GM10248 (cell line): Measurements from ENCODE around the gene CXCL12.

Experiments used
- CTCF ChIA-PET: fragments of 300-600 bp; sonication (Branson Sonifier 250); formaldehyde crosslinking; extraction: SDS; loops from one replicate; lab custom pipeline; 2021; ENCODE audit warnings: antibody characterized with exemption; lab: Yijun Ruan, JAX
- POLR2A ChIA-PET: fragments of 350-650 bp; sonication (Branson Sonifier 250); formaldehyde crosslinking; extraction: SDS; loops from one replicate; lab custom pipeline; 2020; ENCODE audit warnings: antibody characterized with exemption; lab: Yijun Ruan, JAX
- DNase-seq: peaks from one replicate; pipeline ENCODE4 v3.0.0; 2012; ENCODE audit errors: extremely low spot score
- TF ChIP-seq, protein P1 (sequence below): IDR thresholded peaks from 2 replicates; pipeline ENCODE4 v1.5.1; 2012; ENCODE audit warnings: mild to moderate bottlenecking, low read depth; ENCODE audit errors: extremely low read depth, missing control alignments, control extremely low read depth

Gene CXCL12

DNA sequence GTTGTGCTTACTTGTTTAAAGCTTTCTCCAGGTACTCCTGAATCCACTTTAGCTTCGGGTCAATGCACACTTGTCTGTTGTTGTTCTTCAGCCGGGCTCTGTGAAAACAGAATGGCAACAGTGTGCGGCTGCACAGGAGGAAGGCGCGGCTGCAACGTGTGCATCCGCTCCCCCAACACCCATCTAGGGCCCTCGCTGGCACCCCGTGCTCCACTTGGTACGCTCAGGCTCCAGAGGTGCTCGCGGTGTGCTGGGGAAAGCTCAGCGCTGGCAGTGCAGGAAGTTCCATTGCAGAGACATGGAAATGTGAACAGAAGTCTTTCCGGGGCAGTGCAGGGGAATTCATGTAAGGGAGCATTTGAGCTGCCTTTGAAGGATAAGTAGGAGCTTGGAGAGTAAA is 6.3 kb downstream of the CXCL12 start:
- no peak for DNase-seq
- ChIA-PET CTCF (interaction anchor here (1.0 kb wide), 1 partner anchor 689 kb away, joined by 3 read pairs; no protein-coding TSS in a partner anchor), POLR2A (no interaction called here)
- TF ChIP-seq, protein P1, sequence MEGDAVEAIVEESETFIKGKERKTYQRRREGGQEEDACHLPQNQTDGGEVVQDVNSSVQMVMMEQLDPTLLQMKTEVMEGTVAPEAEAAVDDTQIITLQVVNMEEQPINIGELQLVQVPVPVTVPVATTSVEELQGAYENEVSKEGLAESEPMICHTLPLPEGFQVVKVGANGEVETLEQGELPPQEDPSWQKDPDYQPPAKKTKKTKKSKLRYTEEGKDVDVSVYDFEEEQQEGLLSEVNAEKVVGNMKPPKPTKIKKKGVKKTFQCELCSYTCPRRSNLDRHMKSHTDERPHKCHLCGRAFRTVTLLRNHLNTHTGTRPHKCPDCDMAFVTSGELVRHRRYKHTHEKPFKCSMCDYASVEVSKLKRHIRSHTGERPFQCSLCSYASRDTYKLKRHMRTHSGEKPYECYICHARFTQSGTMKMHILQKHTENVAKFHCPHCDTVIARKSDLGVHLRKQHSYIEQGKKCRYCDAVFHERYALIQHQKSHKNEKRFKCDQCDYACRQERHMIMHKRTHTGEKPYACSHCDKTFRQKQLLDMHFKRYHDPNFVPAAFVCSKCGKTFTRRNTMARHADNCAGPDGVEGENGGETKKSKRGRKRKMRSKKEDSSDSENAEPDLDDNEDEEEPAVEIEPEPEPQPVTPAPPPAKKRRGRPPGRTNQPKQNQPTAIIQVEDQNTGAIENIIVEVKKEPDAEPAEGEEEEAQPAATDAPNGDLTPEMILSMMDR, result no peak

DNA sequence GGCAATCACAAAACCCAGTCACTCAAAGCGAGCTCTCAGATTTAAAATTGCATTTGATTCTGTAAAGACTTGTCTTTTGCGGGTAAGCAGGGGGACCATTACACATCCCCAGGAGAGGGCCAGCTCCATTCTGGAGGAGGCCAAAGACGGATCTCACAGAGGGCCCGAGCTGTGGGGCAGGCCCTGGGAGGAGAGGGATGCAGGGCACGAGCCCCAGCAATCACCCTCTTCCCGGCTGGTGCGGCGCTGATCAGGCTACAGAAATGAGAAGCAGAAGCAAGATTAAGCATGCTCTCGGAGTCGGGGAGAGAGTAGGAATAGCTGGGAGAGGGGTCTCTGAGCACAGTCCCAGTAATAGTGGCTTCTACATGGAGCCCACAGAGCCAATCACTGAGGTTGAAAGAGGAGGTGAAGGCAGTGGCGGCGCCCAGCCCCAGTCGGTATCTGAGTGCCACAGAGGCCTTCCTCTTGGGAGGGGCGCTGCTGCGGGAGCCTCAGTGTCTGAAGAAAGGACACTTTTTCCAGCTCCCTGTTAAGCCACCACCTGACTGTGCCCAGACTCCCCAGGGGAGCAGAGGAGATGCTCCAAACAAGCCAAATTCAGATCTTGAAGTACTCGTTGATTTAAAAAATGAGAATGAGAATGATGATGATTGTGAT is 7.1 kb downstream of the CXCL12 start:
- ChIA-PET CTCF (interaction anchor here (0.8 to 2.1 kb wide), 7 partner anchors 8 to 705 kb away, joined by 3 to 6 read pairs (median 3); no protein-coding TSS in a partner anchor), POLR2A (no interaction called here)
- TF ChIP-seq, protein P1, result no peak
- no peak for DNase-seq

DNA sequence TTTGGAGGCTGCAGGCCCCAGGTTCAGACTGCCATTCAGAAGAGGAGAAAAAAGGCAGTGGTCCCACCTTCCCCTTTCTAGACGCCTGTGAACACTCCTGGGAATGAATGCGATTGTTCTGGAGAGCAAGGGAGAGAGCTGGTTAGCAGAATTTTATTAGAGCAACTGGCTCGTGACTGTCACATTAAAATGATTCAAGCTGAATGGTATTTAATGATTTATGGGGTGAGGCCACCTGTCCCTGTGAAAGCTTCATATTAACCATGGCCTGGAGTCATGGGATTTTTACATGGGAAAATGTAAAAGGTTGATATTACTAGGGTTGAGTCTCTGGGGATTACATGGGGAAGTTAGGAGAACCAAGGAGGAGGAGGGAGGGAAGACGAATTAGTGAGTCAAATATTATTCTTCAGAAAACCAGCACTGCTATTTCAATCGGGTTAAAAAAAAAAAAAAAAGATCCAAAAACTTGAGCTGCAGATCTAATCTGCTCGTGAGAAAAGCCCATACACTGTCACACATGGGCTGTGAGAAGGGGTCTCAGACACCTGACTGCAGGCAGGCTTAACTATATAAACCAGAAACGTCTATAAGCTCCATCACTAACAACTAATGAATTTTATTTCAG is 8.3 kb downstream of the CXCL12 start:
- ChIA-PET CTCF (interaction anchor here (0.8 to 2.1 kb wide), 7 partner anchors 9 to 704 kb away, joined by 3 to 6 read pairs (median 3); no protein-coding TSS in a partner anchor), POLR2A (no interaction called here)
- TF ChIP-seq, protein P1, result no peak
- no peak for DNase-seq

GRCh38 chr10:44374155-44374554 is 10.7 kb downstream of the CXCL12 start:
- TF ChIP-seq, protein P1, result no peak
- no peak for DNase-seq
- ChIA-PET CTCF (no interaction called here), POLR2A (no interaction called here)

- ChIA-PET POLR2A (no interaction called here), CTCF (no interaction called here)
- no peak for DNase-seq
- TF ChIP-seq, protein P1, result no peak
Measured at GRCh38 chr10:44373341-44373995, 11.4 kb downstream of the CXCL12 start.

DNA sequence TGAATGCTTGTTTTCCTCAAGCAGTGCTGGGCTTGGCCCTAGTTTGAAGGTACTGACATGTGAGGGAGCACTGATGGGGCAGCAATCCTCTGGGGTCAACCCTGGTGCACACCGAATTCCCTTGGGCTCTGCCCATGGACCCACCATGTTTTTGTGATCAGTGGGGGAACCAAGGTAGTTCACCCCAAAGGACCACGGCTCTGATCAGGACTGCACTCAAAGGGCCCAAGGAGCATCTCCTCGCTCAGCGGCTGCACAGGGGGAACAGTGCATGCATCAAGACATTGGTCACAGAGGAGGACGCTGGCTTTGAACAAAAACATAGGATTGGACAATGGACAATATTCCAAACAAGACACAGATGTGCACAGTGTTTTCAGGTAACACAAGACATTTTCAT is 12.7 kb downstream of the CXCL12 start:
- CTCF ChIA-PET, result no interaction called here
- POLR2A ChIA-PET, result no interaction called here
- no peak for DNase-seq
- TF ChIP-seq, protein P1, result no peak
